Measurements from ENCODE around the gene MNAT1.

MNAT1 gene

GRCh38 chr14:60722107-60722356 is 12.5 kb upstream of the MNAT1 start:
- H3K14ac ChIP-seq (ENCODE audit: low read length), result no peak overlapping the region
- peak overlapping the region; percentile 98 for H3K18ac ChIP-seq (ENCODE audit: low read length)
- peak overlapping the region; percentile 60 for H2AK5ac ChIP-seq (ENCODE audit: low read depth, low read length)
- H2BK12ac ChIP-seq (ENCODE audit: low read length), result no peak overlapping the region
- H3K9me3 ChIP-seq (replicated peaks in 1 of 2; ENCODE audit: control insufficient read depth in 2 of 2, insufficient read depth in 1 of 2, low read depth in 1 of 2, low read length in 2 of 2), result no peaks in the 10 kb centered on the region
- DNase-seq (ENCODE audit: low spot score), result no peak
- H3K4me2 ChIP-seq (ENCODE audit: insufficient read depth, low read length, poor library complexity, severe bottlenecking), result peak overlapping the region; percentile 98
- no peak overlapping the region for H2BK15ac ChIP-seq (ENCODE audit: low read length)
- H3K23ac ChIP-seq (ENCODE audit: low read depth, low read length, poor library complexity), result peak overlapping the region; percentile 31
- peak overlapping the region; percentile 77 for H3K27ac ChIP-seq (replicated peaks; ENCODE audit: low read length)
- peak overlapping the region; percentile 71 for H3K9ac ChIP-seq (ENCODE audit: low read depth, low read length, poor library complexity)
- WGBS, 2 donors (ENCODE audit: extremely low coverage in 2 of 2, insufficient read length in 2 of 2, insufficient replicate concordance in 1 of 2), result no CpG with 5 or more reads among the region's 11 CpGs
- no peak overlapping the region for H2BK5ac ChIP-seq (ENCODE audit: low read length)
- no peak overlapping the region for H2BK120ac ChIP-seq (ENCODE audit: low read depth, low read length)
- no peak overlapping the region for H4K91ac ChIP-seq (ENCODE audit: low read depth, low read length, poor library complexity)
- H2AFZ ChIP-seq (ENCODE audit: low read length), result peak overlapping the region; percentile 93
- no peaks in the 10 kb centered on the region for H3K27me3 ChIP-seq (ENCODE audit: control insufficient read depth in 3 of 3, insufficient read depth in 3 of 3, low read depth in 1 of 3, low read length in 3 of 3)
- peaks cover 10% of the 10 kb centered on the region for H3K79me1 ChIP-seq (ENCODE audit: low read depth, low read length)
- H4K8ac ChIP-seq (ENCODE audit: low read depth, low read length), result no peak overlapping the region
- H3K4me1 ChIP-seq (ENCODE audit: control insufficient read depth in 2 of 2, insufficient read depth in 1 of 2, low read depth in 1 of 2, low read length in 2 of 2), result peaks cover 6 to 13% of the 10 kb centered on the region in 2 donors
- H3K36me3 ChIP-seq (replicated peaks in 1 of 2; ENCODE audit: control insufficient read depth in 2 of 2, insufficient read depth in 2 of 2, low read length in 2 of 2), result peaks cover 6 to 33% of the 10 kb centered on the region in 2 donors
- peak overlapping the region; percentile 90 to 98 for H3K4me3 ChIP-seq (ENCODE audit: low read length in 2 of 2)
- H3K4ac ChIP-seq (ENCODE audit: low read length), result no peak overlapping the region

DNA sequence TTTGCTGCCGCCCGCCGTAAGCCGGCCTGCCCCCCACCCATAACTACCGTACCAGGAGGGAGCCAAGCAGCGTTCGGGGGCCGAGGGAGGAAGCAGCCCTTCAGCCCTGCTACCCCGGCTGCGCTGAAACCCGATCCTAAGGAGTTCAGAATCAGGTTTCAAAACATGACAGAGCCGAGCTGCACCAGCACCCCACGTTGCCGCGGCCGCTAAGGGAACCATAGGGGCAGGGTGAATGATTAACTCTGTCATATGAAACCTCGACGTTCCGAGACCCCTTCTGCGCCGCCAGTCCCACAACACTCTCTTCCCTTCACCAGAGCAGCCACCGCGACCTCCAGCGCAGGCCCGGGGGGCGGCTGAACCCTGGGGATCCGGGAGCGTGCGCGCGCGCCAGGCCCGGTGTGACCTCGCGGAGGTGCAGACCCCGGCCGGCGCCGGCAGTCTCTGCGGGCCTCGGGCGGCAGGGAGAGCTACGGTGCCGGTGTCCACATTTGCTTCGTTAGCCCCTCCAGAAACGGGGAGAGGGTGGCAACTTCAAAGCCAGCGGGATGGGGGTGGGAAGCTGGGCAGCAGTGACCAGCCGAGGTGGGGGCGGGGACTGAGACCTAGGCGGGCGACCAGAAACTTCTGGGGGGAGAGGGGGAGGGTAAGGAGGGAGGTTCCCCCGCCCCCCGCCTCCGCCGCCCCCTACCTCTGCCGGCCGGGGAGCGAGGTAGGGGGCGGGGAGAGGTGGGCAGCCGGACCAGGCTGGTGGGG is 12.0 kb upstream of the MNAT1 start:
- no peak overlapping the region for H2BK12ac ChIP-seq (ENCODE audit: low read length)
- H3K23ac ChIP-seq (ENCODE audit: low read depth, low read length, poor library complexity), result peak overlapping the region; percentile 92
- peaks cover 6 to 13% of the 10 kb centered on the region in 2 donors for H3K4me1 ChIP-seq (ENCODE audit: control insufficient read depth in 2 of 2, insufficient read depth in 1 of 2, low read depth in 1 of 2, low read length in 2 of 2)
- peak overlapping the region; percentile 98 for H3K18ac ChIP-seq (ENCODE audit: low read length)
- H4K8ac ChIP-seq (ENCODE audit: low read depth, low read length), result no peak overlapping the region
- H3K36me3 ChIP-seq (replicated peaks in 1 of 2; ENCODE audit: control insufficient read depth in 2 of 2, insufficient read depth in 2 of 2, low read length in 2 of 2), result peaks cover 6 to 28% of the 10 kb centered on the region in 2 donors
- H3K4me3 ChIP-seq (ENCODE audit: low read length in 2 of 2), result peak overlapping the region; percentile 90 to 98
- peak overlapping the region; percentile 34 for H2BK15ac ChIP-seq (ENCODE audit: low read length)
- peaks cover 10% of the 10 kb centered on the region for H3K79me1 ChIP-seq (ENCODE audit: low read depth, low read length)
- H2AFZ ChIP-seq (ENCODE audit: low read length), result peak overlapping the region; percentile 93
- H3K4me2 ChIP-seq (ENCODE audit: insufficient read depth, low read length, poor library complexity, severe bottlenecking), result peak overlapping the region; percentile 98
- H2AK5ac ChIP-seq (ENCODE audit: low read depth, low read length), result peak overlapping the region; percentile 83
- peak overlapping the region; percentile 73 for H2BK5ac ChIP-seq (ENCODE audit: low read length)
- H3K9me3 ChIP-seq (replicated peaks in 1 of 2; ENCODE audit: control insufficient read depth in 2 of 2, insufficient read depth in 1 of 2, low read depth in 1 of 2, low read length in 2 of 2), result no peaks in the 10 kb centered on the region
- H3K9ac ChIP-seq (ENCODE audit: low read depth, low read length, poor library complexity), result peak overlapping the region; percentile 80
- no peak overlapping the region for H4K91ac ChIP-seq (ENCODE audit: low read depth, low read length, poor library complexity)
- no CpG with 5 or more reads among the region's 60 CpGs for WGBS, 2 donors (ENCODE audit: extremely low coverage in 2 of 2, insufficient read length in 2 of 2, insufficient replicate concordance in 1 of 2)
- peak overlapping the region; percentile 98 for H3K27ac ChIP-seq (replicated peaks; ENCODE audit: low read length)
- no peak overlapping the region for H3K4ac ChIP-seq (ENCODE audit: low read length)
- H3K27me3 ChIP-seq (ENCODE audit: control insufficient read depth in 3 of 3, insufficient read depth in 3 of 3, low read depth in 1 of 3, low read length in 3 of 3), result no peaks in the 10 kb centered on the region
- H2BK120ac ChIP-seq (ENCODE audit: low read depth, low read length), result peak overlapping the region; percentile 90
- H3K14ac ChIP-seq (ENCODE audit: low read length), result no peak overlapping the region
- DNase-seq (ENCODE audit: low spot score), result peak; percentile 72

DNA sequence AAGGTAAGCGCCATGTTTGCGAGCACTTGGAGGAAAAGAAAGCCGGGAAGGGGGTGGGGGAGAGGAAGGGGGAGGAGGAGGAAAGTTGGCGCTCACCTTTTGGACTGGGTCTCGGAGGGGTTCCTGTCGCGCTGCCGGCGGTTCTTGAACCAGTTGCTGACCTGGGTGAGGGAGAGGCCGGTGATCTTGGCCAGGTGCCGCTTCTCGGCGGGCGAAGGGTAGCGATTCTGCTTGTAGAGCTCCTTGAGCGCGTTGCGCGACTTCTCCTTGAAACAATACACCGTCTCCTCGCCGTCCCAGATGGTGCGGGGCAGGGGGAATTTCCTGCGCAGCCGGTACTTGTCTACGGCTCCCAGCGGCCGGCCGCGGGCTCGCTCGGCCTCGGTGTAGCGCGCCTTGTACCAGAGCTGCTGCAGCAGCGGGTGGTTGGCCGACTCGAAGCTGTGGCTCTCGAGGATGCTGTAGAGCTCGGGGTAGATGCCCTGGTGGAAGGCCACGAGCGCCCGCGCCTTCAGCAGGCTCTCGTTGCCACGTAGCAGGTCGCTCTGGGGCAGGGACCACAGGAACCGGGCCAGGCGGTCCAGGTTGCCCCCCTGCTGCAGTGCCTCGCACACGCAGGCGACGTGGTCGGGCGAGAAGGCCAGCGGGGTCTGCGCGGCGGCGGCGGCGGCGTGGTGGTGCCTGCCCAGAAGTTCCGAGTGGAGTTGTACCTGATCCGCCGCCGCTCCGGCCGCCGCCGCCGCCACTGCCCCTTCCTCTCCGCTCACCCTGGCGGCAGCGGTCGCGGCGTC is 11.2 kb upstream of the MNAT1 start:
- H3K14ac ChIP-seq (ENCODE audit: low read length), result peak overlapping the region; percentile 94
- H4K8ac ChIP-seq (ENCODE audit: low read depth, low read length), result no peak overlapping the region
- peak overlapping the region; percentile 99 for H2BK5ac ChIP-seq (ENCODE audit: low read length)
- H3K9me3 ChIP-seq (replicated peaks in 1 of 2; ENCODE audit: control insufficient read depth in 2 of 2, insufficient read depth in 1 of 2, low read depth in 1 of 2, low read length in 2 of 2), result no peaks in the 10 kb centered on the region
- H3K4ac ChIP-seq (ENCODE audit: low read length), result peak overlapping the region; percentile 96
- H3K27me3 ChIP-seq (ENCODE audit: control insufficient read depth in 3 of 3, insufficient read depth in 3 of 3, low read depth in 1 of 3, low read length in 3 of 3), result no peaks in the 10 kb centered on the region
- H2AFZ ChIP-seq (ENCODE audit: low read length), result peak overlapping the region; percentile 93
- H2BK15ac ChIP-seq (ENCODE audit: low read length), result peak overlapping the region; percentile 94
- H2BK120ac ChIP-seq (ENCODE audit: low read depth, low read length), result peak overlapping the region; percentile 90
- peak overlapping the region; percentile 92 for H3K23ac ChIP-seq (ENCODE audit: low read depth, low read length, poor library complexity)
- H3K4me2 ChIP-seq (ENCODE audit: insufficient read depth, low read length, poor library complexity, severe bottlenecking), result peak overlapping the region; percentile 98
- H2AK5ac ChIP-seq (ENCODE audit: low read depth, low read length), result peak overlapping the region; percentile 98
- no CpG with 5 or more reads among the region's 78 CpGs for WGBS, 2 donors (ENCODE audit: extremely low coverage in 2 of 2, insufficient read length in 2 of 2, insufficient replicate concordance in 1 of 2)
- peak overlapping the region; percentile 98 for H3K18ac ChIP-seq (ENCODE audit: low read length)
- peak overlapping the region; percentile 98 for H3K27ac ChIP-seq (replicated peaks; ENCODE audit: low read length)
- peaks cover 9% of the 10 kb centered on the region for H3K79me1 ChIP-seq (ENCODE audit: low read depth, low read length)
- H2BK12ac ChIP-seq (ENCODE audit: low read length), result peak overlapping the region; percentile 91
- H3K4me3 ChIP-seq (ENCODE audit: low read length in 2 of 2), result peak overlapping the region; percentile 90 to 98
- peaks cover 6 to 11% of the 10 kb centered on the region in 2 donors for H3K4me1 ChIP-seq (ENCODE audit: control insufficient read depth in 2 of 2, insufficient read depth in 1 of 2, low read depth in 1 of 2, low read length in 2 of 2)
- peak overlapping the region; percentile 99 for H3K9ac ChIP-seq (ENCODE audit: low read depth, low read length, poor library complexity)
- peaks cover 6 to 21% of the 10 kb centered on the region in 2 donors for H3K36me3 ChIP-seq (replicated peaks in 1 of 2; ENCODE audit: control insufficient read depth in 2 of 2, insufficient read depth in 2 of 2, low read length in 2 of 2)
- peak overlapping the region; percentile 76 for H4K91ac ChIP-seq (ENCODE audit: low read depth, low read length, poor library complexity)
- peak; percentile 51 for DNase-seq (ENCODE audit: low spot score)
